Kidney capillary endothelial cell (primary cell): ENCODE data around the gene RNF41.
"Not testable (repeated sequence)": the region's sequence is repeated elsewhere in the genome, so short reads cannot be mapped to it uniquely, and the experiment has no call there.

Source experiments
- DNase-seq: peaks from one replicate; pipeline ENCODE4 v3.0.0-alpha.2; 2018; ENCODE audit warnings: low spot score

Gene RNF41

GRCh38 chr12:56165369-56165768 lies 56.4 kb downstream of the RNF41 start:
- no peak for DNase-seq

- DNase-seq, result no peak
These were observed 57.4 kb downstream of the RNF41 start for GRCh38 chr12:56164345-56164729.

GRCh38 chr12:56163533-56164344 lies 58.0 kb downstream of the RNF41 start:
- DNase-seq, result no peak

- DNase-seq, result no peak
These were observed 59.0 kb downstream of the RNF41 start for GRCh38 chr12:56162468-56163290.

GRCh38 chr12:56161690-56162351 lies 59.9 kb downstream of the RNF41 start:
- no peak for DNase-seq

- no peak for DNase-seq
These were observed 60.6 kb downstream of the RNF41 start for GRCh38 chr12:56160894-56161689.

- DNase-seq, result peak; percentile 88
These were observed 61.4 kb downstream of the RNF41 start for GRCh38 chr12:56160193-56160763.

GRCh38 chr12:56159482-56160192 lies 62.1 kb downstream of the RNF41 start:
- no peak for DNase-seq

- DNase-seq, result no peak
These were observed 62.7 kb downstream of the RNF41 start for GRCh38 chr12:56158926-56159461.

GRCh38 chr12:56158029-56158925 lies 63.4 kb downstream of the RNF41 start, which contains the start of gene MYL6:
TSS of gene MYL6 (plus strand) at chr12:56158359. CDS start at chr12:56158402, 43 bp downstream.
- DNase-seq, result peak; percentile 93

- DNase-seq, result peak; percentile 80
These were observed 64.3 kb downstream of the RNF41 start for GRCh38 chr12:56157201-56158028.

GRCh38 chr12:56156464-56157200 lies 65.1 kb downstream of the RNF41 start:
- DNase-seq, result not testable (repeated sequence)

GRCh38 chr12:56155256-56155845 lies 66.4 kb downstream of the RNF41 start:
- DNase-seq, result no peak

GRCh38 chr12:56154818-56155217 lies 66.9 kb downstream of the RNF41 start:
- DNase-seq, result no peak

- no peak for DNase-seq
These were observed 67.4 kb downstream of the RNF41 start for GRCh38 chr12:56154246-56154771.

- DNase-seq, result no peak
These were observed 68.0 kb downstream of the RNF41 start for GRCh38 chr12:56153678-56154065.
